ENCODE results near the gene VPS33B.

The VPS33B gene

GRCh38 chr15:90972133-90972532, 50.3 kb downstream of the VPS33B start:
- no peak for TF ChIP-seq CTCF (IDR thresholded peaks at IDR 0.05; ENCODE audit: control insufficient read depth, insufficient read depth, low read depth, low read length, missing control alignments)
- DNase-seq (ENCODE audit: low read depth): no peak
- H3K4me3 ChIP-seq (ENCODE audit: control insufficient read depth, low read depth, low read length): no peak overlapping the region

GRCh38 chr15:90970274-90970673, 52.1 kb downstream of the VPS33B start:
- no peak for DNase-seq (ENCODE audit: low read depth)
- no peak overlapping the region for H3K4me3 ChIP-seq (ENCODE audit: control insufficient read depth, low read depth, low read length)
- TF ChIP-seq CTCF (IDR thresholded peaks at IDR 0.05; ENCODE audit: control insufficient read depth, insufficient read depth, low read depth, low read length, missing control alignments): no peak

DNA sequence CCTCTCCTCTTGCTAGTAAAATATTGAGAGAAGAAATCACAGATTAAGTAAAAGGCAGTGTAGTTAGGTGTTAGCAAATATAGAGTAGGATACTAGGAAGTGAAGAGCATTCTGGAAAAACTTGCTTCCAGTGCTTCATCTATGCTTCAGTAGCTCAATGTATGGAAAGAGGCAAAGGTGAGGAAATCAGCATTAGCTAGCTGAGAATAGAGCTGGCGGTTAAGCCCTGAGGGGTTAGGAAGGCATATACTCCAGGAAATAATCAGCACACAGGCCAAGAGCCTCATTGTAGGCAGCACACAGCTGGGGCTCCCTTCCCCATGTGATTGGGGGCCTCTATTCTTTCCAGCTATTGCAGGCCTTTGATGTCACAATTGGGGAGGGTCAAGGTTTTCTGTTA, 54.0 kb downstream of the VPS33B start:
- no peak overlapping the region for H3K4me3 ChIP-seq (ENCODE audit: control insufficient read depth, low read depth, low read length)
- DNase-seq (ENCODE audit: low read depth): no peak
- no peak for TF ChIP-seq CTCF (IDR thresholded peaks at IDR 0.05; ENCODE audit: control insufficient read depth, insufficient read depth, low read depth, low read length, missing control alignments)

DNA sequence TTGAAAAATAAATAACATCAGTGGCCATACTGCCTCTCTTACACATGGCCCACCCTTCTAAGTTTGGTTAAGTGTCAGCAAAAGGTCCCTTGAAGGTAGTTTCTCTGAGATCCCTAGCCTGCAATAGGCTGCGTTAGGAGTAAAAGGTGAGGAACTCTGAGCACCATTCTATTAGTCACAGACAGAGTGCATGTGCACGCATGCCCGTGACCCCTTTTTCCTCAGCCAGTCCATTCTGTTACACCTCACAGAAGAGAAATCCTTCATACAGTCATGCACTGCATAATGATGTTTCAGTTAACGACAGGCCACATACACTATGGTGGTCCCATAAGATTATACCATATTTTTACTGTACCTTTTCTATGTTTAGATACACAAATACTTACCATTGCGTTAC, 55.2 kb downstream of the VPS33B start:
- H3K4me3 ChIP-seq (ENCODE audit: control insufficient read depth, low read depth, low read length): no peak overlapping the region
- no peak for TF ChIP-seq CTCF (IDR thresholded peaks at IDR 0.05; ENCODE audit: control insufficient read depth, insufficient read depth, low read depth, low read length, missing control alignments)
- DNase-seq (ENCODE audit: low read depth): no peak

DNA sequence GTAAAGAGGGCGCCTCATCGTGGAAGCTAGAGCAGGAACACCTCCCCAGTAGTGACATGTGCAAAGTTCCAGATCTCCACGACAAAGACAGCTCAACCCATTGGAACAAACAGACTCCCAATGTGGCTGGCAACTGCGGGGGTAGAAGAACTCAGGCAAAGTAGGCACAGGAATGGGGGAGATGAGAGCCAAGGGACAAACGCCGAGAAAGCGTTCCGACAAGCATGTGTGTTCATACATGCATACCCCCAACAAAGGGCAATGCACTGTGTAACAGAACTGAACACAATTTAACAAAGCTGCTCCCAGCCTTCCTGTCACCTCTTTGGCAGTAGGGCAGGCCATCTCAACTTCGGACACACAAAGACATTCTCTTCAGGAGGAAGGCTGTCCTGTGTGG, 56.1 kb downstream of the VPS33B start:
- no peak for TF ChIP-seq CTCF (IDR thresholded peaks at IDR 0.05; ENCODE audit: control insufficient read depth, insufficient read depth, low read depth, low read length, missing control alignments)
- DNase-seq (ENCODE audit: low read depth): no peak
- H3K4me3 ChIP-seq (ENCODE audit: control insufficient read depth, low read depth, low read length): no peak overlapping the region

DNA sequence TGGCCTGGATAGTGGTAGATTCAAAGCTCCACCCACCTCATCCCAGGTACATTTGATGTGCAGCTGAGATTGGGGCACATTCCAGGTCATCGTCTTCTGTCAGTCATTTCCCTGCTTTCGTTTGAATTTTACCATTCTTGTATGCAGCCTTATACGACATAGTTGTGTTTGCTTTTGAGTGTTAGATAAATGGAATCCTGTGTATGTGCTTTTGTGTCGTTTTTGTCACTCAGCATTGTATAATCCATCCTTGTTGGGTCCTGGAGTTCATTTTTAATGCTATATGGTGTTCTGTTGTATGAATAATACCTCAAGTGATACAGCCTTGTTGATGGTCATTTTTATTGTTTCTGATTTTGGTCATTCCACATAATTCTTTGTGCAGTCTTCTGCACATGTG, 60.4 kb downstream of the VPS33B start:
- TF ChIP-seq CTCF (IDR thresholded peaks at IDR 0.05; ENCODE audit: control insufficient read depth, insufficient read depth, low read depth, low read length, missing control alignments): no peak
- no peak for DNase-seq (ENCODE audit: low read depth)
- H3K4me3 ChIP-seq (ENCODE audit: control insufficient read depth, low read depth, low read length): no peak overlapping the region

Measured in AG09309 (cell line).